Measurements from ENCODE around the gene FAM83B. TPM values are rescaled to one million over a fixed set of nuclear protein-coding genes. Genes with fewer than 3 reads are reported as not detected.

FAM83B gene
- total RNA-seq, 4 donors from 2014 or later, result 57.8 to 88.9 (median 59.8) TPM

GRCh38 chr6:54981276-54981609 lies 134.7 kb downstream of the FAM83B start:
- TF ChIP-seq POLR2A (IDR thresholded peaks at IDR 0.05), result no peak
- TF ChIP-seq, protein P1, sequence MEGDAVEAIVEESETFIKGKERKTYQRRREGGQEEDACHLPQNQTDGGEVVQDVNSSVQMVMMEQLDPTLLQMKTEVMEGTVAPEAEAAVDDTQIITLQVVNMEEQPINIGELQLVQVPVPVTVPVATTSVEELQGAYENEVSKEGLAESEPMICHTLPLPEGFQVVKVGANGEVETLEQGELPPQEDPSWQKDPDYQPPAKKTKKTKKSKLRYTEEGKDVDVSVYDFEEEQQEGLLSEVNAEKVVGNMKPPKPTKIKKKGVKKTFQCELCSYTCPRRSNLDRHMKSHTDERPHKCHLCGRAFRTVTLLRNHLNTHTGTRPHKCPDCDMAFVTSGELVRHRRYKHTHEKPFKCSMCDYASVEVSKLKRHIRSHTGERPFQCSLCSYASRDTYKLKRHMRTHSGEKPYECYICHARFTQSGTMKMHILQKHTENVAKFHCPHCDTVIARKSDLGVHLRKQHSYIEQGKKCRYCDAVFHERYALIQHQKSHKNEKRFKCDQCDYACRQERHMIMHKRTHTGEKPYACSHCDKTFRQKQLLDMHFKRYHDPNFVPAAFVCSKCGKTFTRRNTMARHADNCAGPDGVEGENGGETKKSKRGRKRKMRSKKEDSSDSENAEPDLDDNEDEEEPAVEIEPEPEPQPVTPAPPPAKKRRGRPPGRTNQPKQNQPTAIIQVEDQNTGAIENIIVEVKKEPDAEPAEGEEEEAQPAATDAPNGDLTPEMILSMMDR (IDR thresholded peaks at IDR 0.05), result no peak
- Histone ChIP-seq H3K9me3 (no peaks in the 10 kb centered on the region), H3K27me3 (no peaks in the 10 kb centered on the region), H3K27ac (no peak overlapping the region), H3K4me1 (no peaks in the 10 kb centered on the region), H3K4me3 (no peak overlapping the region), H3K36me3 (no peaks in the 10 kb centered on the region)
- no peak for DNase-seq
- 53 to 70% methylated on average over 2 of the region's 2 CpGs for WGBS, 2 donors
- intact Hi-C loops (cut with DNase I), result no loop called here

GRCh38 chr6:54981647-54982046 lies 135.1 kb downstream of the FAM83B start:
- WGBS, 2 donors, result 54 to 62% methylated on average over 3 of the region's 3 CpGs
- H3K4me1 ChIP-seq, result no peaks in the 10 kb centered on the region
- no peaks in the 10 kb centered on the region for H3K9me3 ChIP-seq
- no peak for TF ChIP-seq POLR2A (IDR thresholded peaks at IDR 0.05)
- TF ChIP-seq, protein P1 (IDR thresholded peaks at IDR 0.05), result no peak
- intact Hi-C loops (cut with DNase I), result no loop called here
- no peaks in the 10 kb centered on the region for H3K27me3 ChIP-seq
- no peak overlapping the region for H3K4me3 ChIP-seq
- H3K27ac ChIP-seq, result no peak overlapping the region
- DNase-seq, result no peak
- H3K36me3 ChIP-seq, result no peaks in the 10 kb centered on the region

- Histone ChIP-seq H3K9me3 (no peaks in the 10 kb centered on the region), H3K4me3 (no peak overlapping the region), H3K4me1 (no peaks in the 10 kb centered on the region), H3K27me3 (no peaks in the 10 kb centered on the region), H3K36me3 (no peaks in the 10 kb centered on the region), H3K27ac (no peak overlapping the region)
- intact Hi-C loops (cut with DNase I), result no loop called here
- DNase-seq, result no peak
- TF ChIP-seq POLR2A (IDR thresholded peaks at IDR 0.05), result no peak
- TF ChIP-seq, protein P1 (IDR thresholded peaks at IDR 0.05), result no peak
These were observed 141.2 kb downstream of the FAM83B start for GRCh38 chr6:54987633-54988290.

DNA sequence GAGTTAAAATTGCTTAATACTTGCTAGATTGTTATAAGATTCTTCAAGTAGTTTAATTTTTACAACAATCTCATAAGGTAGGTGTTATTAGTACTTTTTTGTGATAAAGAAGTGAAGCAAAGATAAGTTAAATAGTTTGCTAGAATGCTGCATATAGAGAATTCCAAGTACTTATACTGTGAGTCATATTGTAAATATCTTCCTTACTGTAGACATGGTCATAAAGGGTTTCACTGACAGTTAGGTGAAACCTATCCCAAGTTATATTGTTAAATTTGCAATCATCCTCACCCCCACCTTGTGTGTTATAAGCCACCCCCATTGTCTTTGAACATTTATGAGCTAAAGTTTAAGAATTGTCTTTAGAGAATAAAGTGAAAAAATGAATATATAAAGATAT lies 142.0 kb downstream of the FAM83B start:
- no peak for DNase-seq
- Histone ChIP-seq H3K27ac (no peak overlapping the region), H3K9me3 (no peaks in the 10 kb centered on the region), H3K4me3 (no peak overlapping the region), H3K27me3 (no peaks in the 10 kb centered on the region), H3K36me3 (no peaks in the 10 kb centered on the region), H3K4me1 (no peaks in the 10 kb centered on the region)
- no peak for TF ChIP-seq POLR2A (IDR thresholded peaks at IDR 0.05)
- TF ChIP-seq, protein P1 (IDR thresholded peaks at IDR 0.05), result no peak
- intact Hi-C loops (cut with DNase I), result no loop called here

GRCh38 chr6:54990001-54990400 lies 143.4 kb downstream of the FAM83B start:
- Histone ChIP-seq H3K27ac (no peak overlapping the region), H3K36me3 (no peaks in the 10 kb centered on the region), H3K27me3 (no peaks in the 10 kb centered on the region), H3K9me3 (no peaks in the 10 kb centered on the region), H3K4me1 (no peaks in the 10 kb centered on the region), H3K4me3 (no peak overlapping the region)
- no peak for TF ChIP-seq POLR2A (IDR thresholded peaks at IDR 0.05)
- TF ChIP-seq, protein P1 (IDR thresholded peaks at IDR 0.05), result no peak
- no peak for DNase-seq
- WGBS, 2 donors, result 13 to 15% methylated on average over 3 of the region's 3 CpGs
- intact Hi-C loops (cut with DNase I), result no loop called here

Data from esophagus squamous epithelium (tissue), 5 donors.